HG03520 (cell line): Measurements from ENCODE around the gene PTGES3L.
"Not testable (repeated sequence)": the region's sequence is repeated elsewhere in the genome, so short reads cannot be mapped to it uniquely, and the experiment has no call there.

ENCODE experiments used
- ATAC-seq: cut with Tn5 transposase; IDR thresholded peaks from one replicate; pipeline ENCODE4 v1.9.1; 2021; ENCODE audit warnings: mild to moderate bottlenecking, moderate library complexity; ENCODE audit not compliant: unreplicated experiment

Gene PTGES3L

DNA sequence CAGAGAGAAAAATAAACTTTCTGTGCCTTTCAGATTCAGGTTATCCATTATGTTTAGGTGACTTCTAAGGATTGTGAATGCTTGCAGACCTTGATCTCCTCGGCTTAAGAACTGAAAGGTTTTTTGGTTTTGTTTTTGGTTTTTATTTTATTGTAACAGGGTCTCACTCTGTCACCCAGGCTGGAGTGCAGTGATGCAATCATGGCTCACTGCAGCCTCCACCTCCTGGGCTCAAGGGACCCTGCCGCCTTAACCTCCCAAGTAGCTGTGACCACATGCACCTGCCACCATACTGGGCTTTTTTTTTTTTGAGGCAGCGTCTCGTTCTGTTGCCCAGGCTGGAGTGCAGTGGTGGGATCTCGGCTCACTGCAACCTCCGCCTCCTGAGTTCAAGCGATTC, 56.4 kb downstream of the PTGES3L start:
- ATAC-seq, result not testable (repeated sequence)

DNA sequence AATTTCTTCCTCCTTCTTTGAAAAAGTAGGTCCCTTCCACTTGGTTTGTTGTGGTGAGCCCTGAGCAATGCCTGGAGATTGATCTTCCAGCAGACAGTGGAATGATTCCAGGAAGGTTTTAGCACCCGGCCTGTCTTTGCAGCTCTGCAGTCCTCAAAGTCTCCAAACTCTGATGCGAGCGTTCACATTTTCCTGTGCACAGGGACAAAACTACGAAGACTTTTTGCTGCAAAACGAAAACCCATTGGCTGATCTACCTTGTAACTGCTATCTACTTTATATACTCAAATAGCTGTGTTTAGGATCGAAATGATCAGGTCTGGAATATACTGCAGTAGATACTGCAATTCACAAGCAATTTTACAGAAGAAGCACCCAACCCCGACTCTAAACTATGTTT, 57.6 kb downstream of the PTGES3L start:
- no peak for ATAC-seq

DNA sequence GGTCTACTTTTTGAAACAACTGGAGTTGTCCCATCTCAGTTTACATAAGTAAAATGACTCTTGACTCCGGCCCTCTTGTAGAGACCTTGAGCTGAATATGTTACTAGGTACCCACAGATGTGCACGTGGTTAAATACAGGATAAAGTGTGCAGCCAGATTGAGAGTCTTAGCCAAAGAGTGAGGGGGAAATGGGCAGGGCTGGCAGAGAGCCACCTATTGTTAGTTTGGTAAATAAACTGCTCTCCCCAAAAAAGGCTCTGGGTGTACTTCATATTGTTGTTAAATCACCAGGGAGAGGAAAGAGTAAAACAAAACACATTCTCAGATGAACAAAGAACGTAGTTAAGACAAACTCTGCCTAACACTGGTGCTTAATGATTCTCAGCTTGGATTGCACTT, 59.0 kb downstream of the PTGES3L start:
- ATAC-seq, result no peak

DNA sequence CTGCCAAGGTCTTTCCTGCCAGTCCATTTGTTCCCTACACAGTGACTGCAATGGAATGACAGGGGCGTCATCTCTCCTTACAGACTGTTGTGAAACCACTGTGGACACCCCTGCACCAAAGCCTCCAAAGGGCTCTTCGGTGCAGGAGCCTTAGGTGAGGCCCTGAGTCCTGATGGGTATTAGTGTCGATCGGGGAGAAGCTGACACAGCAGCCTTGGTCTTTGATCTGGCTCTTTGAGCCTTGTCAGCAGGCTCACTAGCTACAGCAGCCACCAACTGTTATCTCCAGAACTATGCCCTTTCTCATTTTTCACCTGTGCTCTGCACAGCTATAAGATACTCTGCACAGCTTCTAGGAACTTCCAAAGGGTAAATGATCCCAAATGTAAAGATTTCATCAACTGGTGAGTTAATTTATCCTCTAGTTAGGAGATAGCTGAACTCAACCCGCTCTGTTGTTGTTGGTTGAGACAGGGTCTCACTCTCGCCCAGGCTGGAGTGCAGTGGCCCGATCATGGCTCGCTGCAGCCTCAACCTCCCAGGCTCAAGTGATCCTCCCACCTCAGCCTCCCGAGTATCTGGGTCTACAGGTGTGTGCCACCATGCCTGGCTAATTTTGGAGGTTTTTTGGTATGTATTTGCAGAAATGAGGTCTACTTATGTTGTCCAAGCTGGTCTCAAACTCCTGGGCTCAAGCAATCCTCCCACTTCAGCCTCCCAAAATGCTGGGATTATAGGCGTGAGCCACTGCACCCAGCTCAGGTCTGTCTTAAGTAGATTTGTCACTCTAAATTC, 59.6 kb downstream of the PTGES3L start:
- ATAC-seq, result no peak

DNA sequence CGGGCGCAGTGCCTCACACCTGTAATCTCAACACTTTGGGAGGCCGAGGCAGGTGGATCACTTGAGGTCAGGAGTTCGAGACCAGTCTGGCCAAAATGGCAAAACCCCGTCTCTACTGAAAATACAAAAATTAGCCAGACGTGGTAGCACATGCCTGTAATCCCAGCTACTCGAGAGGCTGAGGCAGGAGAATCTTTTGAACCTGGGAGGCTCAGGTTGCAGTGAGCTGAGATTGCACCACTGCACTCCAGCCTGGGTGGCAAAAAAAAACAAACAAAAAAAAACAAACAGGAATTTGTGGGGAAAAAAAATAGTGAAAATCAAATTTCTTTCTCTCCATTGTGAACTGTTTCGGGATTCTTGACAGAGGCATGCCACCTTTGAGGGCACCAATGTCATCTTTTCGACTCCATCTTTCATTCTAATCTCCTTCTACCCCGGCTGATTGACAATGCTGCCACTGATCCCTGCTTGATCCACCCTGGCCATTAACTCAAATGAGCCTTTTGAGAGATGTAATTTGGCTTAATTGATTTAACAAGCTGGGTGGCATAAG, 60.3 kb downstream of the PTGES3L start:
- not testable (repeated sequence) for ATAC-seq

DNA sequence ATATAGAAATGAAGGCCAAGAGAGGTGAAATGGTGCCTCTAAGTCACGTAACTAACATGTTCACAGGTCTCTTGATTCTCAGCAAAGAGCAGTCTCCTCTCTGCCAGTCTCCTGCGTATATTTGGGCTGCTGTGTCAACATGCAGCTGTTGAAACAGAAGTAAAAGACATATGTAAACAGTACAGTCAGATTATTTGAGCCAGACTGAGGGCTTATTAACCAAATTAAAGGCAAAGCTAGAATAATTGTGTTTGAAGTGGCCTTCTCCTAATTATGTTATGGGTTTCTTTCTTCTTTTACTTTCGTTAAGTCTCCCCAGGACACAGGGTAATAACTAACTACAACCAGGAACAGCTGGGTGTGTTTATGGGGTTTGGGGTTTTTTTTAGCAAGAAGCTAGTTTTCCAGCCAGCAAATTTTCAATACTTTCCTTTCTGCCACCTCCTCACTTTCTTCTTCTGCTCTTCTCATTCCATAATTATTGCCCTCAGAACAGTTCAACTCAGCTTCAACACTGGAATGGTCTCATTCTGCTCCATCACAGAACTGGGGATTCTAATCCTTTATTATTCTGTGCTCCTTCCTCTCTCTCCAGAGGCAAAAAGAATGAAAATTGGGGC, 60.9 kb downstream of the PTGES3L start:
- ATAC-seq, result no peak
